ENCODE results near the gene SPNS2.

SPNS2 gene

DNA sequence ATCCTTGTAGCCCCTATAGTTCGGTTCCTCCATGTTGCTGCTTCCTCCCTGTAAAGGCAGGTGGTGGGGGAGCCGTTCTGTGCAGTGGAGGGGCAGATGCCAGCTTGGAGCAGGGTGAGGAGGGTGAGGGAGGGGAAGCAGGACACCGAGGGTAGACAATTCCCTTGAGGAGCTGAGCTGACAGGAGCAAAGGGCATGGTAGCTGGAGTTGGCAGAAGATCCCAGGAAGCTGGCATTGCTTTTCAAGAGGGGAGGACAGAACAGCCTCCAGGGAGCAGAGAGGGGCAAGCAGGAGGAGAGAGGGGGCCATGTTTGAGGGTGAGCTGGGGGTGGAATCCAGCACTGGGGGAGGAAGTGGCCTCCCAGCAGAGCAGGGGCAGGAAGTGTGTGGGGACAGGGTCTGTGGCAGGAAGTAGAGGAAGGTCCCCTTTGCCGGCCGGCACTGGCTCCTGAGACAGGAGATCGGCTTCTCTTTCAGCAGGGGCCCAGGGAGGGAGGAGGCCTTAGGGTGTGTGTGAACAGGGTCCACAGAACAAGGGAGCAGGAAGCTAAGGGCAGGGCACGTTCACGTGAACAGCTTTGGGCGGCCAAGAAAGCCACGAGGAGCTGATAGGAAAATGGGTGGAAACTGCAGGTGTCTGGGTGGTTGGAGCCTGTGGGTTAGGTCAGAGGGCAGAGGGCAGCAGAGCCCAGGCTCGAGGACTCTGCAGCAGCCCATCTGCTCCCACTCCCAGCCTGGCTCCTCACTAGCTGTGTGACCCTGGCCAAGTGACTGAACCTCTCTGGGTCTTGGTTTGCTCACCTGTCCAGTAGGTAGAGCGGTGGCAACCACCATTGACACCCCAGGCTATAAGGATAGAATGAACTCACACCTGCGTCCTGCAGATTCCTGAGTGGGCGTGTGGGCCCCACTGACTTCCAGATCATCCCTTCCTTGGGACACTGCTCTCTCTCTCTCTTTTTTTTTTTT, 17.5 kb upstream of the SPNS2 start:
- peak in 1 of 2 donors; percentile 24 for DNase-seq

GRCh38 chr17:4482338-4483011, 16.2 kb upstream of the SPNS2 start:
- DNase-seq: no peak

- no peak for DNase-seq
Measured at GRCh38 chr17:4483012-4483840, 15.5 kb upstream of the SPNS2 start.

GRCh38 chr17:4485676-4486646, 12.7 kb upstream of the SPNS2 start:
- peak; percentile 25 to 51 for DNase-seq

GRCh38 chr17:4487296-4487695, 11.4 kb upstream of the SPNS2 start:
- DNase-seq: no peak

DNA sequence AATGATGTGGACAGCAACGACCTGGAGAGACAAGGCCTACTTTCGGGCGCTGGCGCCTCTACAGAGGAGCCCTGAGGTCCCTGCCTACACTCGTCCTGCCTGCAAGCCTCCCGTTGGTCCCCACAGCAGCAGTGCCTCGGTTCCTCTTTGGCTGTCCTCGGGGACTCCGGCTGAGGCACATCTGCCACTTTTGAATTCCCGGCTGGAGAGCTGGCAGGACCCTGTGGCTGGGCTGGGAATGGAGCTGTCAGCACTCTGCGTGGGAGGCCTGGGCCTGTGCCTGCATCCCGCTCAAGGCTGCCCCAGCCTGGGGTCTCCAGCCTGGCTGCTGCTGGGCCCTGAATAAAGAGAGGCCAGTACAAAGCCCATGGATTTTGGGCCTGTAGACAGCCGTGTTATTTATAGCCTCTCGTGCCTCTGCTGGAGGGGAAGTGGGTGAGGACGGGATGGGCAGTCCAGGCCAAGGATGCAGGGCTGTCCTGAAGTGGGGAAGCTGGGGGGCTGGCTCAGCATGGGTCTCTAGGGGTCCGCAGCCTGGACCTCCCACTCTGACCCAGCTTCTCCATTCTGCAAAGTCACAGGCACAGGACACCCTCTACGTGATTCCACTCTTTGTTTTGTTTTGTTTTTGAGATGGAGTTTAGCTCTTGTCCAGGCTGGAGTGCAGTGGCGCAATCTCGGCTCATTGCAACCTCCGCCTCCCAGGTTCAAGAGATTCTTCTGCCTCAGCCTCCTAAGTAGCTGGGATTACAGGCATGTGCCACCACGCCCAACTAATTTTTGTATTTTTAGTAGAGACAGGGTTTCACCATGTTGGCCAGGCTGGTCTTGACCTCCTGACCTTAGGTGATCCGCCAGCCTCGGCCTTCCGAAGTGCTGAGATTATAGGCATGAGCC, 10.6 kb upstream of the SPNS2 start:
- no peak for DNase-seq

GRCh38 chr17:4488989-4489595, 9.6 kb upstream of the SPNS2 start:
- DNase-seq: no peak

DNA sequence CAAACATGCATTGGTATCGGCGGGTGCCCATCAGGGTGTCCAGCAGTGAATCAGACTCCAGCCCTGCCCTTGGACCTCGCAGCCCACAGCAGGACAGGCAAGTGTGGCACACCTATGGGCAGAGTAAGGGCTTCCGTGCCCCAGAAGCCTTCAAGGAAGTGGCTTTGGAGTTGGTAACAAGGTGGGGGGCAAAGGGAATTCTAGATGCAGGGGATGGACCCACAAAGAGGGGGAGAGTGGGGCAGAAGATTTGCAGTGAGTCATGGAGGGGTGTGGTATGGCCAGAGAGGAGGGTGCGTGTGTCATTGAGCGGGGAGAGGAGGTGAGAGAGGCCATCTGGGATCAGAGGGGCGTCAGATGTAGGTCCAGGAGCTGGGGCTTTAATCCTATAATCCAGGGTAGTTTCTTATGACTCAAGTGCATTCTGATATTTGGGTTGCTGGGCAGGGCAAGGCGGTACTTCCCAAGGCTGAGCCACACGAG, 8.5 kb upstream of the SPNS2 start:
- no peak for DNase-seq

DNA sequence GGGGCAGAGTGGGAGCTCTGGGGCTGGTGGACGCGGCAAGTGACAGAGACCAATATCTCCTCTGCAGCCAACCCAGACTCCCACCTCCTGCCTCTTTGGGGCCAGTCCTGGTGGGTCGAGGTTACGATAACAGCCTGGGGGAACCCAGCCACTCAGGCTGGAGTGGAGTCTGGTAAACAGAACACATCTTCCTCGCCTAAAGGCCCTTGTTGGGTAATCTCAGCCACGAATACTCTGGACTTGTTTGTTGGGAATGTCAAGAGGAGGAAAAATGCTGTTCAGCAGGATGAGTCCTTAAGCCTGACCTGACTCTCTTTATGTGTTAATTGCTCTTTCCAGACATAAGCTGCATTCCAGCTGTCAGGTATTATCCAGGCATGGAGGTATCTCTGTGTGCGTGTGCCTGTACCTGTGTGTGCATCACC, 8.0 kb upstream of the SPNS2 start:
- DNase-seq: no peak

- DNase-seq: no peak
Measured at GRCh38 chr17:4492721-4493561, 5.7 kb upstream of the SPNS2 start.

- DNase-seq: no peak
Measured at GRCh38 chr17:4497101-4497824, 1.4 kb upstream of the SPNS2 start.

GRCh38 chr17:4499431-4500190, 930 bp downstream of the SPNS2 start:
- DNase-seq: no peak

- no peak for DNase-seq
Measured at GRCh38 chr17:4500191-4500571, 1.5 kb downstream of the SPNS2 start.

- DNase-seq: no peak
Measured at GRCh38 chr17:4501295-4501949, 2.7 kb downstream of the SPNS2 start.

- DNase-seq: no peak
Measured at GRCh38 chr17:4502466-4503154, 3.9 kb downstream of the SPNS2 start.

- DNase-seq: no peak
Measured at GRCh38 chr17:4503283-4504025, 4.8 kb downstream of the SPNS2 start.

Measured in stimulated activated CD4-positive, alpha-beta T cell treated with anti-CD3 and anti-CD28 coated beads, Interleukin-2, amount 100 ng/mL, for 48 hours (primary cell).